HG02884 (cell line): Measurements from ENCODE around the gene ZNF552.
"Not testable (repeated sequence)": the region's sequence is repeated elsewhere in the genome, so short reads cannot be mapped to it uniquely, and the experiment has no call there.

ENCODE experiments used
- ATAC-seq: cut with Tn5 transposase; IDR thresholded peaks from one replicate; pipeline ENCODE4 v1.9.1; 2021; ENCODE audit warnings: mild to moderate bottlenecking, moderate library complexity; ENCODE audit not compliant: unreplicated experiment

The ZNF552 gene

DNA sequence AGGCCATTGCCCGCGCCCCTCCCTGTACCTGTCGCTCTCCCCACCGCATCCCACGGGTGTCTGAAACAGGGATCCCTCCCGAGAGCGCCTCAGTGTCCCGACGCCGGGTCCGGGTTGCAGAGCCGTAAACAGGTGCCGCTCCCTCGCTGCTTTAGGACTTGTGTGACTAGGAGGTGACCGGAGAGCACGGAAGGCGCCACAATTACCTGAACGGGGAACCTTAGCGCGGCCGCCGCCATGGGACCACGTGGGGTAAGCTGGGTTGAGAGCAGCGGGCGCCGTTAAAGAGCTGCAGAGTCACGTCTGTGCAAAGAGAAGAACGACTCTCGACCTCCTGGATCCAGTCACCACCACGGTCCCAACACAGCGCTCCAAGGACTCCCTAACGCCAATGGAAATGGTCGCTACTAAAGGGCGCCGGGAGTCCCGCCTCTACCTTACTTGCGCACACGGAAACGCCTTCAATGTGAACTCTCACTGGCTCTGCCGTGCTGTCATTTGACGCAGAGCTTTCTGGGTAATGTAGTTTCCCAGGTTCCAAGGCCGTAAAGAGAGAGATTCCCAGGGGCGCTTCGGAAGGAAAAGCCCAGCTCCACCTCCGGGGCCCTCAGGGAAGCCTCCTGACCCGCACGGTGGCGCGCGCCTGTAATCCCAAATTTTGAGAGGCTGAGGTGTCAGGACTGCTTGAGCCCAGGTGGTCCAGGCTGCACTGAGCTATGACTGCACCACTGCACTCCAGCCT is at the start of gene ZNF552:
Gene ZNF552 (minus strand): TSS at position 409 of the 742 bp plus-strand sequence. CDS start 170 bp downstream, at position 239.
- peak; percentile 78 for ATAC-seq

DNA sequence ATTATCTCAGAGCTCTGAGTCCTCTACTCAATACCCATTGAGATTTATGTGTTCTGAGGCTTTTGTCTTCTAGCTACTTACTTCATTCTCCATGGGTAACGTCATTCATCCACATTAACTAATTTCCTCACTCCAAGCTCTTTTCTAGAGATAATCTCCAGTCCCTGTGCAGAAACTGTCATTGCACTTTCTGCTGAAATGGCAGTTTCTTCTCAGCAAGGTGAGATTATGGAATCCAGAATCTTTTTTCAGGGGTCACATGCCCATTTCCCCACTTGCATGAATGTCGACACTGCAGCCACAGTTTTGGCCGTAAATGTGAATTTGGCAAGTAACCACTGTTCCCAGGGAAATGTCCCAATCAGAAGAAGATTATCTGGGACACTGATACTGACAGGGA is 47.6 kb upstream of the ZNF552 start:
- ATAC-seq: not testable (repeated sequence)

DNA sequence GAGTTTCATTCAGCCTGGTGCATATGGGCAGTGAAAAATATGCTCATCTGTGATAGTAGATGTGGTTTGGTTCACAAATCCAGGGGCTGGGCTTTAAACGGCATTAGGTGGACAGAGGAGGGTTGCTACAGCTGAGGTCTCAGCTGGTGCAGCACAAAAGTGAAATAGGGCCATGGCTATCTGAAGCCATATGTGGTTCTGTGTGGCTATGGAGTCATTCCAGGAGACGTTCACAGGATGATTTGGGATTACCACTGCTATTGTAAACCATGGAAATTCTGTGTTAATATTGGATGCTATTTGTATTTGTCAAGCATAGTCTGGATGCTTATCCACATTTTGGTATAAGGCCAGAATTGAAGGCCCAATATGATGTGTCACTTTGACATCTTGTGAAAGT is 39.4 kb upstream of the ZNF552 start:
- not testable (repeated sequence) for ATAC-seq

DNA sequence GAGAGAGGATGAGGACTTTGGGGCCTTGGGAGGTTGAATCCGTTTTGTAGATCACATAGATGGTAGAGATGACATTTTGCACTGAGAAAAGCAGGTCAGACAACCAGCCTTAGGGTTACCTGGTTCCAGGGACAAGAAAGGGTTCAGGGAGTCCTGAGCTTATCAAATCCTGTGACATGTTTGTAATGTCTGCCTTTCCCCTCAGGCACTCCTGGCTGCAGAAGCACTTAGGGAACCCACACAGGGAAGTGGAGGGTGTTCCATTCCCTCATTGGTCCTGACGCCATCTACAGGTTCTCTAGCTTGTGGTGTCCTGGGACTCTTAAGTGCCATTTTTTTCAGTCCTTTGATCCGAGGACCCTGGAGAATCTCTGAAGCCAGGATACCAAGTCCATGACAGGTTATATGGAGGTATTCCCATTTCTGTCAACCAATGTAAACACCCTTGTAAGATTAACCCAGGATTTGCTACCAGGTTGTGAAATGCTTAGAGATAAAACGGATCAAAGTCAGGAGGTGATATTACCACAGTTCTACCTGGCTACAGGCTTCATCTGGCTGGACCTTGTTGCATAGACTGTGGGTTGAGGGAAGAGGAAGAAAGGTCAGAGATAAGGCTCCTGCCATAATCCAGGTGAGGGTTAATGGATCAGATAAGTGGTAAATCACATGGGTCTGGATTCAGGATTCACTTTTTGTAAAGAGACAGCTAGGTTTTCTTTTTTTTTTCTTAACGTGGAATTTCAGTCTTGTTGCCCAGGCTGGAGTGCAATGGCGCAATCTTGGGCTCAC is 37.3 kb upstream of the ZNF552 start:
- not testable (repeated sequence) for ATAC-seq

DNA sequence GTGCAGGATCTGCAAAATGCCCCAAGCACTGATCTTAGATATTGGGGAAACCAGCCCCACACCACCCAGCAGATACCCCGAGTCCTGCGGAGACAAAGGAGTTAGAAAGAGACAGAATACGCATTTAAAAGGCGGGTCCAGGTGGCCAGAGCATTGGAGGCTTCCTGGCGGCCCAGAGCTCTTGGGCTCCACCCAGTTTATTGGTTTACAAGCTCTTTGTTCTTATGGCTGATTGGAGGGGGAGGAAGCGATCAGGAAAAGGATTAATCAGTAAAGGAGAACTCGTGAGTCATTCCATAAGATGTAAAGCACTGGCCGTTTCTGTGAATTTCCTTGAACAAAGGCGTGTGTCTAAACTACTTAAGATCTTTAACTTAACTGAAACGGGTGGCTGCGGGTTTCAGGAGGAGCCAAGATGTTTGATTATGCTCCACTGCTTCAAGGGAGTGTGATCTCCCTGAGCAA is 35.9 kb upstream of the ZNF552 start:
- no peak for ATAC-seq

DNA sequence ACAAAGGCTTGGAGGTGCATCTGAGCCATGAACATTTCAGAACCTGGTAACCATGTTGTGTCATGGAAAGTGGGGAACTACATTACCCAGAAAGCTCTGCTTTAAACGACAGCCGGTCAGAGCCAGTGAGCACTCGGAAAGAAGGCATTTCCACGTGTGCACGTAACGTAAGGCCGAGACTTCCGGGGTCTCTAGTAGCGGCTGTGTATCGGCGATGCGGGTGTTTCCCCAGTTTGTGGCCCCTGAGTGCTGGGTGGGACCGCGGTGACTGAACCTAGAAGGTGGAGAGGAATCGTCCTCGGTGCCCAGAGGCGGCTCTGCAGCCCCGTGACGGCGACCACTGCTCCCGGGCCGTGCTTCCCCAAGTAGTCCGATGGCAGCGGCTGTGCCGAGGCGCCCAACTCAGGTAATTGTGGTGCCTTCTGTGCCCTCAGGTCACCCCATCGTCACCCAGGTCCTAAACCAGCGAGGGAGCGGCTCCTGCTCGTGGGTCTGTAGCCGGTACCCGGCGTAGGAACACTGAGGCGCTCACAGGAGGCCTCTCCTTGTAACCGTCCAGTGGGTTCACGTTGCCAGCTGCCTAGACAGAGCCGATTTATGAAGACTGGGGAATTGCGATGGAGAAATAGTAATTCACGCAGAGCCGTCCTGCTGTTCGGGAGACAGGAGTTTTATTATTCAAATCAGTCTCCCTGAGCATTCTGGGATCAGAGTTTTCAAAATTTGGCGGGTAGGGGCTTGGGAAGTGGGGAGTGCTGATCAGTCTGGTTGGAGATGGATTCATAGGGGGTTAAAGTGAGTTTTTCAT is 35.2 kb upstream of the ZNF552 start, which contains the start of gene ZNF587:
Gene ZNF587 (plus strand): TSS at position 194 of the 808 bp plus-strand sequence. CDS start 180 bp downstream, at position 374.
- ATAC-seq: peak; percentile 93

DNA sequence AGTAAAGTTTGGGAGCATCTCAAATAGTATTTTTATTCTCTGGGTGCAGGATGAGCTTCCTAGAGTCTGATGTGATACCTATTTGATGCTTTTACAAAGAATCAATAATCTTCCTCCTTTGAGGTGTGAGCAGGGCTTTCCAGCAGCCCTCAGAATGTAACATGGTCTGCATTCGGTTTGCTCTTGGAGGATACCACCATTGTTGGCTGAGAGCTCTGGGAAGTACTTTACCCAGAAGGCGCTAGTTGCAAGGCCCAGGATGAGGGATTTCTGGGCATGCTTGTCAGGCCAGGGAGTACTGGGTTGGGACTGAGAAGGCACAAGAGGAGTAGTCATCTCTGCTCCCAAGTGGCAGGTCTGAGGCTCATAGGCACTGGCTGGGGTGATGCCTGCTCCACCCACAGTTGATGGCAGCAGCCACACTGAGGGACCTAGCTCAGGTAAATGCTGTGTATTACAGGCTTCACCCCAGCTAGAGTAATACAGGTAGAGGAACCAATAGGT is 34.5 kb upstream of the ZNF552 start:
- not testable (repeated sequence) for ATAC-seq

DNA sequence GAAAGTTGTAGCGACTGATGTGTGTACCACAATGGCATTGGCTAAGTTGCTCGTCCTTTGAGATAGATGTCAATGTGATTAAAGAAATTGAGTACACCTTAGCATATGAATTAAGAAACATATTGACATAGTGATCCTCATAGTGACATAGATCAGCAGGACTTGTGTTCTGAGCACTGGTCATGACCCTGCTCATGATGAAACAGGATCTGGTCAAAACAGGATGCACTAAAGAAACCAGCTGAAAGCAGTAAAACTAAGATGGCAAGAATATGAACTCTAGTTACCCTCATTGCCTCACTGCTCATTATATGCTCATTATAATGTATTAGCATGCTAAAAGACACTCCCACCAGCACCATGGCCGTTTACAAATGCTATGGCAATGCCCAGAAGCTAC is 32.5 kb upstream of the ZNF552 start:
- ATAC-seq: not testable (repeated sequence)

DNA sequence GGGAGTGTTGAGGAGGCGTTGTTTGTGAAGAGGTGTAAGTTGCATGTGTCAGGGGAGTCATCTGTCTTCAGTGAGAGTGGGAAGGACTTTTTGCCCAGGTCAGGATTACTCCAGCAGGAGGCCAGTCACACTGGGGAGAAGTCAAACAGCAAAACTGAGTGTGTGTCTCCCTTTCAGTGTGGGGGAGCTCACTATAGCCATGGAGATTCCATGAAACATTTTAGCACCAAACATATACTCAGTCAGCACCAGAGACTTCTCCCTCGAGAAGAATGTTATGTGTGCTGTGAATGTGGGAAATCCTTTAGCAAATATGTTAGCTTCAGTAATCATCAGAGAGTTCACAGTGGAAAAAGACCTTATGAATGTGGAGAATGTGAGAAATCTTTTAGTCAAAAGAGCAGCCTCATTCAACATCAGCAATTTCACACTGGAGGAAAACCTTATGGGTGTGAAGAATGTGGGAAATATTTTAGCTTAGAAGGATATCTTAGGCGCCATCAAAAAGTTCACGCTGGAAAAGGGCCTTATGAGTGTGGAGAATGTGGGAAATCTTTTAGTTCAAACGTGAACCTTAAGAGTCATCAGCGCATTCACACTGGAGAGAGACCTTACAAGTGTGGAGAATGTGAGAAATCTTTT is 26.5 kb upstream of the ZNF552 start:
- ATAC-seq: no peak

DNA sequence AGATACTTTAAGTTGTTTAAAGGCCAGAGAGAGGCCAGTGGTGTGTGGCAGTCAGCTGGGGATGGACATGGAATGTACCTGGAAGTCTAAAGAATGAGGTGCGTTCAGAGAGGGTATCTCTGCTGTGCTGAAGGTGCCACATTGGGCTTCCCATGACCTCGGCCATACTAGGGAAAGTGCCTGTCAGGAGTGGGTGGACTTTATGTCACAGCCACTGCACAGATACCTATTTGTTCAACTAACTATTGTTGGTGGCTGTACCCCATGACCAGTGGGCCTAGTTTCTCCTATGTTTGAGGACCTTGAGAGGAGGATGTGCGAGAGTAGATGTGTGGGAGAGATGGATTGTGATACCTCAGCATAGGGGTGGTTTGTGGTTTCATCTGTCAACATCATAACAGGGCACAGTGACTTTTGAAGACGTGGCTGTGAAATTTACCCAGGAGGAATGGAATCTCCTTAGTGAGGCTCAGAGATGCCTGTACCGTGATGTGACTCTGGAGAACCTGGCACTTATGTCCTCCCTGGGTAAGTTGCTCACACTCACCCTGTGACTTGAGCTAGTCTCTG is 24.0 kb upstream of the ZNF552 start:
- not testable (repeated sequence) for ATAC-seq

DNA sequence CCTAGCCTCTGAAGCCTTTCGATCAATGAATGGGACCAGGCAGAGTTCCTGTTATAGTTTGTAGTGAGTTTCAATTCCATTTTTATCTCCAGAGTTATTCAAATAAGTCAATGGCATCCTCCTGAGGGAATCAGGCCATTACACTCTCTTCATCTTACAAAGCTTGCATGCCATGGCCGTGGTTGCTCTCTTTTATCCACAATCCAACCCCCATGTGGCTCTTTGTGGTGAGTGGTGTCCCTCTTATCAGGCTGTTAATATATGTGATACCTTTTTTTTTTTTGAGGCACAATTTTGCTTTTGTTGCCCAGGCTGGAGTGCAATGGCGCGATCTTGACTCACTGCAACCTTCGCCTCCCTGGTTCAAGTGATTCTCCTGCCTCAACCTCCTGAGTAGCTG is 22.3 kb upstream of the ZNF552 start:
- ATAC-seq: not testable (repeated sequence)

DNA sequence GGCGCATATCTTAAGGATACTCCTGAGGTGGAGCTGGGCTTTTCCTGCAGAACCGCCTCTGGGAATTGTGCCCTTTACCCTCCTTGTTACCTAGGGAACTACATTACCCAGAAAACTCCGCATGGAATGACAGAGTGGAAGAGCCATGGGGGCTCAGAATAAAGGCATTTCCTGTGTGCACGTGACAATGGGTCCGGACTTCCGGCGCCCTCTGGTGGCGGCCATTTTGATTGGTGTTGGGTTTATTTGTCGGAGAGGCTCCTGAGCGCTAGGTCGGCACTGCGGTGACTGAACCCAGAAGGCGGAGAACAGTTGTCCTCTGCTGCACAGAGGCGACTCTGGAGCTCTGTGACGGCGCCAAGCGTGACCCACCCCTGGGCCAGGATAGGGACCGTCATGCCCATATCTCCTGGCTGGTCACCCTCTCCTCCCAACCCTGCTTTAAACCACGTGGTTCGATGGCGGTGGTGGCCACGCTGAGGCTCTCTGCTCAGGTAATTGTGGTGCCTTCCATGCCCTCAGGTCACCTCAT is 15.4 kb upstream of the ZNF552 start, which contains the start of gene ZNF587B:
Gene ZNF587B (plus strand): TSS at position 229 of the 532 bp plus-strand sequence. CDS start 230 bp downstream, at position 459.
- ATAC-seq: no peak

DNA sequence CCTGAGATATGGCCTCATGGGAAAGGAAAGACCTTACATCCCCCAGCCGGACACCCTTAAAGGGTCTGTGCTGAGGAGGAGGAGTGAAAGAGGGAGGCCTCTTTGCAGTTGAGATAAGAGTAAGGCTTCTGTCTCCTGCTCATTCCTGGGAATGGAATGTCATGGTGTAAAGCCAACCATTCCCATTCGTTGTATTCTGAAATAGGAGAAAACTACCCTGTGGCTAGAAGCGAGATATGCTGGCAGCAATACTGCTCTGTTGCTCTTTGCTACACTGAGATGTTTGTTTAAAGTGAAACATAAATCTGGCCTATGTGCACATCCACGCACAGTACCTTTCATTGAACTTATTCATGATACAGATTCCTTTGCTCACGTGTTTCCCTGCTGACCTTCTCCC is 14.6 kb upstream of the ZNF552 start:
- no peak for ATAC-seq

DNA sequence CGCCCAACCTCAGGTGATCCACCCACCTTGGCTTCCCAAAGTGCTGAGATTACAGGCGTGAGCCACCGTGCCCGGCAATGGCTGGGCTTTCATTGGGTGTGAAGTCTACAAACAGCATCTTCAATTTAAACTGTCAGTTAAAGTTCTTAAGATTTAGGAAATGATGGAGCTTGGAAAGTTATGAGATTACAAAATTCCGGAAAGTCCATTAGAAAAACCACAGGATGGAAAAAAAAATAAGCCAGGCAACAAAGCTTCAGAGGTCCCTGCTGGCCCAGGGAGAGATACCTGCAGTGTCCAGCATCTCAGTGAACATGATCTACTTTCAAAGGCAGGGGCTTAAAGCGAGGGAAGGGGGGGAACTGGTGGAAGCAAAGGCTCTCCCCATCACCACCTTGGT is 10.8 kb upstream of the ZNF552 start:
- ATAC-seq: no peak

DNA sequence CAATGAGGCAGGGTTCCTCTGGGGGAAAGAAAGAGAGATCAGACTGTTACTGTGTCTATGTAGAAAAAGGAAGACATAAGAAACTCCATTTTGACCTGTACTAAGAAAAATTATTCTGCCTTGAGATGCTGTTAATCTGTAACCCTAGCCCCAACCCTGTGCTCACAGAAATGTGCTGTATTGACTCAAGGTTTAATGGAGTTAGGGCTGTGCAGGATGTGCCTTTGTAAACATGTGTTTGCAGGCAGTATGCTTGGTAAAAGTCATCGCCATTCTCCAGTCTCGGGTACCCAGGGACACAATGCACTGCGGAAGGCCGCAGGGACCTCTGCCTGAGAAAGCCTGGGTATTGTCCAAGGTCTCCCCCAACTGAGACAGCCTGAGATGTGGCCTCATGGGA is 8.9 kb upstream of the ZNF552 start:
- not testable (repeated sequence) for ATAC-seq

DNA sequence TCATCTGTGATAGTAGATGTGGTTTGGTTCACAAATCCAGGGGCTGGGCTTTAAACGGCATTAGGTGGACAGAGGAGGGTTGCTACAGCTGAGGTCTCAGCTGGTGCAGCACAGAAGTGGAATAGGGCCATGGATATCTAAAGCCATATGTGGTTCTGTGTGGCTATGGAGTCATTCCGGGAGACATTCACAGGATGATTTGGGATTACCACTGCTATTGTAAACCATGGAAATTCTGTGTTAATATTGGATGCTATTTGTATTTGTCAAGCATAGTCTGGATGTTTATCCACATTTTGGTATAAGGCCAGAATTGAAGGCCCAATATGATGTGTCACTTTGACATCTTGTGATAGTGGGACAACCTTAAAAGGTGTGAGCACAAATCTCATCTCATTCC is 8.4 kb upstream of the ZNF552 start:
- ATAC-seq: not testable (repeated sequence)

DNA sequence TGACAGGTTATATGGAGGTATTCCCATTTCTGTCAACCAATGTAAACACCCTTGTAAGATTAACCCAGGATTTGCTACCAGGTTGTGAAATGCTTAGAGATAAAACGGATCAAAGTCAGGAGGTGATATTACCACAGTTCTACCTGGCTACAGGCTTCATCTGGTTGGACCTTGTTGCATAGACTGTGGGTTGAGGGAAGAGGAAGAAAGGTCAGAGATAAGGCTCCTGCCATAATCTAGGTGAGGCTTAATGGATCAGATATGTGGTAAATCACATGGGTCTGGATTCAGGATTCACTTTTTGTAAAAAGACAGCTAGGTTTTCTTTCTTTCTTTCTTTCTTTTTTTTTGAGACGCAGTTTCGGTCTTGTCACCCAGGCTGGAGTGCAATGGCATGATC is 6.8 kb upstream of the ZNF552 start:
- not testable (repeated sequence) for ATAC-seq

DNA sequence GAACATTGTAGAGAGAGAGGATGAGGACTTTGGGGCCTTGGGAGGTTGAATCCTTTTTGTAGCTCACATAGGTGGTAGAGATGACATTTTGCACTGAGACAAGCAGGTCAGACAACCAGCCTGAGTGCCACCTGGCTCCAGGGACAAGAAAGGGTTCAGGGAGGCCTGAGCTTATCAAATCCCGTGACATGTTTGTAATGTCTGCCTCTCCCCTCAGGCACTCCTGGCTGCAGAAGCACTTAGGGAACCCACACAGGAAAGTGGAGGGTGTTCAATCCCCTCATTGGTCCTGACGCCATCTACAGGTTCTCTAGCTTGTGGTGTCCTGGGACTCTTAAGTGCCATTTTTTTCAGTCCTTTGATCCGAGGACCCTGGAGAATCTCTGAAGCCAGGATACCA is 6.4 kb upstream of the ZNF552 start:
- ATAC-seq: not testable (repeated sequence)

DNA sequence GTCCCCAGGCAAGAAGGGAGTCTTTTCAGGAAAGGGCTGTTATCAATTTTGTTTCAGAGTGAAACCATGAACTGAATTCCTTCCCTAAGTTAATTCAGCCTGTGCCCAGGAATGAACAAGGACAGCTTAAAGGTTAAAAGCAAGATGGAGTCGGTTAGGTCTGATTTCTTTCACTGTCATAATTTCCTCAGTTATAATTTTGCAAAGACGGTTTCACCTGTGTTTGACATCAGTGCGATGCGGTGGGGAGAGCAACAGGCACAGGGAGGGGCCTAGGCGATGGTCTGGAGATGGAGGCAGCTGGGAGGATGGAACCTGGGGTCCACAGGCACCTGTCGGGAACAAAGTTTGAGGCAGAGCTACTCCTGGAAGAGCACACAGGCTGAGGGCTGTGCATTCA is 5.9 kb upstream of the ZNF552 start:
- ATAC-seq: no peak
